ENCODE results near the gene SERPINB6. TPM values are rescaled to one million over a fixed set of nuclear protein-coding genes. Genes with fewer than 3 reads are reported as not detected.
"Not testable (repeated sequence)": the region's sequence is repeated elsewhere in the genome, so short reads cannot be mapped to it uniquely, and the experiment has no call there.

The SERPINB6 gene
- total RNA-seq, 3 donors from 2014 or later = 134 to 147 (median 142) TPM

- TF ChIP-seq, protein P1, sequence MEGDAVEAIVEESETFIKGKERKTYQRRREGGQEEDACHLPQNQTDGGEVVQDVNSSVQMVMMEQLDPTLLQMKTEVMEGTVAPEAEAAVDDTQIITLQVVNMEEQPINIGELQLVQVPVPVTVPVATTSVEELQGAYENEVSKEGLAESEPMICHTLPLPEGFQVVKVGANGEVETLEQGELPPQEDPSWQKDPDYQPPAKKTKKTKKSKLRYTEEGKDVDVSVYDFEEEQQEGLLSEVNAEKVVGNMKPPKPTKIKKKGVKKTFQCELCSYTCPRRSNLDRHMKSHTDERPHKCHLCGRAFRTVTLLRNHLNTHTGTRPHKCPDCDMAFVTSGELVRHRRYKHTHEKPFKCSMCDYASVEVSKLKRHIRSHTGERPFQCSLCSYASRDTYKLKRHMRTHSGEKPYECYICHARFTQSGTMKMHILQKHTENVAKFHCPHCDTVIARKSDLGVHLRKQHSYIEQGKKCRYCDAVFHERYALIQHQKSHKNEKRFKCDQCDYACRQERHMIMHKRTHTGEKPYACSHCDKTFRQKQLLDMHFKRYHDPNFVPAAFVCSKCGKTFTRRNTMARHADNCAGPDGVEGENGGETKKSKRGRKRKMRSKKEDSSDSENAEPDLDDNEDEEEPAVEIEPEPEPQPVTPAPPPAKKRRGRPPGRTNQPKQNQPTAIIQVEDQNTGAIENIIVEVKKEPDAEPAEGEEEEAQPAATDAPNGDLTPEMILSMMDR (IDR thresholded peaks at IDR 0.05) = no peak
- H3K4me3 ChIP-seq = no peak overlapping the region
- DNase-seq (no peak), ATAC-seq (no peak)
- intact Hi-C loops (cut with DNase I, micrococcal nuclease) = no loop called here
- no peaks in the 10 kb centered on the region for H3K36me3 ChIP-seq (ENCODE audit: low read depth)
- no peaks in the 10 kb centered on the region for H3K4me1 ChIP-seq (ENCODE audit: low read depth)
- H3K9me3 ChIP-seq = no peaks in the 10 kb centered on the region
Observed at GRCh38 chr6:2913621-2914317, 57.6 kb downstream of the SERPINB6 start.

GRCh38 chr6:2911171-2911570 is 60.2 kb downstream of the SERPINB6 start:
- intact Hi-C loops (cut with DNase I, micrococcal nuclease) = no loop called here
- TF ChIP-seq, protein P1 (IDR thresholded peaks at IDR 0.05) = no peak
- no peak for ATAC-seq
- no peaks in the 10 kb centered on the region for H3K9me3 ChIP-seq
- H3K4me3 ChIP-seq = no peak overlapping the region
- H3K4me1 ChIP-seq (ENCODE audit: low read depth) = no peaks in the 10 kb centered on the region
- H3K36me3 ChIP-seq (ENCODE audit: low read depth) = no peaks in the 10 kb centered on the region
- no peak for DNase-seq

GRCh38 chr6:2909718-2910117 is 61.6 kb downstream of the SERPINB6 start:
- ATAC-seq (no peak), DNase-seq (no peak)
- Histone ChIP-seq H3K4me3 (no peak overlapping the region), H3K36me3 (ENCODE audit: low read depth) (no peaks in the 10 kb centered on the region), H3K9me3 (no peaks in the 10 kb centered on the region), H3K4me1 (ENCODE audit: low read depth) (no peaks in the 10 kb centered on the region)
- intact Hi-C loops (cut with DNase I, micrococcal nuclease) = no loop called here
- TF ChIP-seq, protein P1 (IDR thresholded peaks at IDR 0.05) = no peak

GRCh38 chr6:2909051-2909606 is 62.2 kb downstream of the SERPINB6 start:
- ATAC-seq; H3K4me3 ChIP-seq; H3K9me3 ChIP-seq; DNase-seq; intact Hi-C loops (cut with DNase I, micrococcal nuclease); H3K36me3 ChIP-seq (ENCODE audit: low read depth); H3K4me1 ChIP-seq (ENCODE audit: low read depth): not testable (repeated sequence)

DNA sequence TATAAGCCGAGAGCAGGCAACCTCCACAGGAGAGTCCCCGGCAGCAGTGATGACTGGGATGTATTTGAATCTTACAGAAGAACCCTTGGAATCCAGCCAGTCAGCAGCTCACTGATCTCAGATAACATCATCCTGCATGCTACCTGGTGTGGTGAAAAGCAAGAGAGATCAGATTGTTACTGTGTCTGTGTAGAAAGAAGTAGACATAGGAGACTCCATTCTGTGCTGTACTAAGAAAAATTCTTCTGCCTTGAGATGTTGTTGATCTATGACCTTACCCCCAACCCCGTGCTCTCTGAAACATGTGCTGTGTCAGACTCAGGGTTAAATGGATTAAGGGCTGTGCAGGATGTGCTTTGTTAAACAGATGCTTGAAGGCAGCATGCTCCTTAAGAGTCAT is 62.9 kb downstream of the SERPINB6 start:
- H3K4me1 ChIP-seq (ENCODE audit: low read depth); H3K36me3 ChIP-seq (ENCODE audit: low read depth); H3K9me3 ChIP-seq; H3K4me3 ChIP-seq; intact Hi-C loops (cut with DNase I, micrococcal nuclease); DNase-seq; ATAC-seq: not testable (repeated sequence)

DNA sequence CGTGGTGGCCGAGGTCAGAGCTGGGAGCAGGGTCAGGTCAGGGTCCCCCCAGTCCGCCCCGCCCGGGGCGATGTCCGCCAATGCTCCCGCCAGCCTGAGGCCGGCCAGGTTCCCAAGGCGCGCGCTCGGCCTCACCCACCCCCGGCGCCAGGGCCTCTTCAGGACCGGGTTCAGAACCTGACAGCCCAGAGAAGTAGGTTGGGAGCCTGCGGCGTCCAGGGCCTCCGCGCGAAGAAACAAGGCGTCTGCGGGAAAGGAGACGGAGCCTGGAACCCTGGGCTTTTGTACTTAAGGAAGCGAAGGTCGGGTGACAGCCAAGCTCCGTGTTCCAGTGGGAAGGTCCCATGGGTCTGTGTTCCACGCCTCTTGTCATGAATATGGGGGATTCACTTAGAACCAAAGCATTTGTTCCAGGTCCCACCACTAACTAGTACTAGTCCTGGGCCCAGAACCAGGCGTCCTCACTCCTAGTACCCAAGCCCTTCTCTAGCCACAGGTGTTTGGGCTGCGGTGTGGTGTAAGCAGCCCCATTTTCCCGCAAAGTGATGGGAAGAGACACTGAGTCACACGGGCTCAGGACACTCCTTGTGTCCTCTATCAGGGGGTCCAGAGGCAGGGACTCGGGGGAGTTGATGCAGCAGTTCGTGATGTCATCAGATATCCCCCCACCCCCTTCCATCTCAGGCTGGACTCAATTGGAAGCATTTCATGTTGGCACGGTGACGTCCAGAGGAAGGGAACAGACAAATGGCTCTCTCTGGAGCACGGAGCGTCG is 67.8 kb downstream of the SERPINB6 start:
- DNase-seq; H3K4me1 ChIP-seq (ENCODE audit: low read depth); H3K9me3 ChIP-seq; intact Hi-C loops (cut with DNase I, micrococcal nuclease); H3K36me3 ChIP-seq (ENCODE audit: low read depth): not testable (repeated sequence)
- H3K4me3 ChIP-seq = peak overlapping the region; percentile 19
- ATAC-seq = peak; percentile 72

GRCh38 chr6:2901645-2902502 is 69.5 kb downstream of the SERPINB6 start:
- ATAC-seq; H3K4me1 ChIP-seq (ENCODE audit: low read depth); H3K36me3 ChIP-seq (ENCODE audit: low read depth); DNase-seq; H3K4me3 ChIP-seq; H3K9me3 ChIP-seq; intact Hi-C loops (cut with DNase I, micrococcal nuclease): not testable (repeated sequence)
